GM19099 (cell line): ENCODE data around the gene CCDC3.

Experiments
- POLR2A ChIP-seq: IDR thresholded peaks from 3 replicates; pipeline ENCODE4 v1.6.1; 2011; ENCODE audit warnings: low read depth; ENCODE audit not compliant: insufficient read length; ENCODE audit errors: extremely low read depth

Gene CCDC3

DNA sequence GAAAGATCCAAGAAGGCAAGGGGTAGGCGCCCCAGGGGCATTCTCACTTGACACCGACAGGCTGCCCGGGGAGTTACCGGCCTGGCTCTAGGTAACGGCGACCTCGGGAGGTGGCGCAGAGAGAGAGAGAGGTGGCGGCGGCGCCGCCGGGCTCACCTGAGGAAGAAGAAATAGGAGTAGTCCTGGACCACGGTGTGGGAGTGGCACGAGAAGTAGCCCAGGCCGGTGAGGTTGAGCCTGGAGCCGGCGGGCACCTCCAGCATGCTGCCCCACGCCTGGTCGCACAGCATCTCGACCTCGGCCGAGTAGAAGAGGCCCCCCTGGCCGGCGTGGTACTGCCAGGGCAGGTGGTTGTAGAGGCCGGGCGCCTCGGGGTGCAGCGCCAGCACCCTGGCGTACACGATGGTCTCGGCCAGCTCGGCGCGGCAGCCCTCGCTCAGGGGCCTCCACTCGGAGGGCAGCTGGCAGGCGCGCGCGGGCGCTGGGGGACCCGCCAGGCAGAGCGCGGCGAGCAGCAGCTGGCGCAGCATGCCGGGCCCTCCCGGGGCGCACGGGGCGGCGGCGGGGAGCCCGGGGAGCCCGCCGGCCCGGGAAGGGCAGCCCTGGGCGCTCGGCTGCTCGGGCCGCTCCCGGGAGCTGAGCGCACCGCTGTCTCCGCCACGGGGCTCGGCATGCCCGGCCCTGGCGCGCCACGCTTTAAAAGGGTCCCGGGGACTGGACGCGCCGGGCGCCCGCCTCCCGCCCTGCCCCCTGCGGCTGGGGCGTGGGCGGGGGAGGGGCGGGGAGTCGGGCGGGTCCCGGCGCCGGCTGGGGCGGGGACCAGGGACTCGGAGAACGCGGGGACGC is at the start of gene CCDC3:
TSS of gene CCDC3 (minus strand) at position 673 of the 846 bp plus-strand sequence. CDS start at position 530, 143 bp downstream.
- no peak for TF ChIP-seq POLR2A

GRCh38 chr10:13051126-13051694 is 49.7 kb upstream of the CCDC3 start:
- no peak for TF ChIP-seq POLR2A

GRCh38 chr10:13049774-13050420 is 48.4 kb upstream of the CCDC3 start:
- TF ChIP-seq POLR2A: no peak

GRCh38 chr10:13048762-13049161 is 47.2 kb upstream of the CCDC3 start:
- TF ChIP-seq POLR2A: no peak

GRCh38 chr10:13047529-13048206 is 46.2 kb upstream of the CCDC3 start:
- no peak for TF ChIP-seq POLR2A

DNA sequence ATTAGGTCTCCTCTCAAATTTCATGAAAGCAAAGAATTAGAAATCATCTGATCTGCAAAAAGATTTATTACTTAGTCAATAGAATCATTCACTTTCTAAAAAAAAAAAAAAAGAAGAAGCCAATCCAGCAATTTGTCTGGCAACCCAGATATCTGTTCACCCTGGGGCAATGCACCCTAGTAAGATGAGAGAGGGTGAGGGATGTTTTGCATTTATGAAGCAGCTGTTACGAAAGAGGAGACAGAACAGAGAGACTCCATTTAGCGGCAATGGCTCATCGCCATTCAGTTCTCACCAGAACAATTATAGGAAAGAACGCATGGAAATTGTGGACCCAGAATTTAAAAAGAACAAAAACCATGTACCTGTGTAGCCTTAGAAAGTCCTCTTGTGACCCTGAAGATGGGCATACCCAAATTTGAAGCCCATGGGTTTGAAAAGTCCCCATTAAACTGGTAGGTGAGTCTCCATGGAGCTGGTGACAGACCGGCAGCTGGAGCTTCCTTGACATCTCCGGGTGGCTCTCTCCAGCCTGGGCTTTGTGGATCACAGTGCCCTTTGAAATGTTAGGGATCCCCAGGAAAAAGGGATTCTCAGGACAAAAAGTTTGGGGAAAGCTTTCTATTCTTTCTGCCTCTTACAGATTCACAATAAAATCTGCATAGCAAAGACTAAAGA is 45.5 kb upstream of the CCDC3 start:
- TF ChIP-seq POLR2A: no peak

- no peak for TF ChIP-seq POLR2A
These were observed 42.0 kb upstream of the CCDC3 start for GRCh38 chr10:13043520-13043919.

- TF ChIP-seq POLR2A: no peak
These were observed 38.2 kb upstream of the CCDC3 start for GRCh38 chr10:13039761-13040160.

- TF ChIP-seq POLR2A: no peak
These were observed 36.9 kb upstream of the CCDC3 start for GRCh38 chr10:13038391-13038790.

DNA sequence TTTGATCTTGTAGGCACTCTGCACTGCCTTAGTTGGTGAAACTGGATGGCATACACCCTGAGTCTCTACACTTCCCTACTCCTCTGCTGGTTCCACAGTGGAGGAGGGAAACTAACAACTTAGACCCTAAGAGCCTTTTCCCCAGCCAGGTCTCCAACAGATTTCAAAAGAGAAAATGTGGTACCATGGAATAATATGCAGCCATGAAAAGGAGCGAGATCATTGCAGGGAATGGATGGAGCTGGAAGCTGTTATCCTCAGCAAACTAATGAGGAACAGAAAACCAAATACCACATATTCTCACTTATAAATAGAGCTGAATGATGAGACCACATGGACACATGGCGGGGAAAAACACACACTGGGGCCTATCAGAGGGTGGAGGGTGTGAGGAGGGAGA is 36.3 kb upstream of the CCDC3 start:
- no peak for TF ChIP-seq POLR2A

GRCh38 chr10:13036841-13037240 is 35.3 kb upstream of the CCDC3 start:
- TF ChIP-seq POLR2A: no peak

- no peak for TF ChIP-seq POLR2A
These were observed 25.4 kb upstream of the CCDC3 start for GRCh38 chr10:13026873-13027272.

GRCh38 chr10:13023754-13024153 is 22.2 kb upstream of the CCDC3 start:
- no peak for TF ChIP-seq POLR2A

DNA sequence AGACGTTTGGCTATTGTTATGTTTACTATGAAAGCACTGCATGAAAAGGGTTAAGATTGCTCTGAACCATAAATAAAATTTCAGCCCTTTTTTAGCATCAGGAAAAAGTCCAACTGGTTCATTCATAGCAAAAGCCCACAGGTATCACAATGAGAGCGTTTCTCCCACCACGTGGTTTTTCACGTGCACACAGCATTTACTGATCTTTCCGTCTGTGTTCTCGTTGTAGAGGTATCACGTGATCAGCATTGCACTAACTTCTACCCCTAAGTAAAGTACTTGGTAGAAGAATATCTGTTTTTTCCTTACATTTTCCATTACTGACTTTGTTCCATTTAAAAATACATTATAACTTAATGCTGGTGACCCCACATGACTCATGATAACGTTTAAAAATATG is 17.8 kb upstream of the CCDC3 start:
- TF ChIP-seq POLR2A: no peak

DNA sequence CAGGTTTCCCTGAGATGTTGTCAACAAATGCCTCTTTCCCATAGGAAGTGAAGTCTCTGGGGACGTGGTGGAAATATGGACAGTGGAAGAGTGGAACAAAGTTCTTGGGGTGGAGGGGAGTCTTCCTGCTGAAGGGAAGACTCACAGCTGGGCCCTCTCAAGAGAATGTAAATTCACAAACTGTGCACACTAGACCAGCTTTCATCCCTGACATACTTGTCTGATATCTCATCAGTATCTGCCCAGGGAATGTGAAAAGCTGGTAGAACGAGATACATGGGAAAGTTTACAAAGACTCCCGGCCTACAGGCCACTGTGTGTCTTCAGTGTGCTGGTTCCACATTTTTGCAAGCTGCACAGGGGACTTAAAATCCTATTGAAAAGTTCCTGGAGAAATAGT is 16.7 kb upstream of the CCDC3 start:
- TF ChIP-seq POLR2A: no peak
